Measurements from ENCODE around the gene EFCAB7. TPM values are rescaled to one million over a fixed set of nuclear protein-coding genes. Genes with fewer than 3 reads are reported as not detected.
"Not testable (repeated sequence)": the region's sequence is repeated elsewhere in the genome, so short reads cannot be mapped to it uniquely, and the experiment has no call there.

EFCAB7 gene
- total RNA-seq, 1 experiment from 2014 or later = 6.9 TPM

GRCh38 chr1:63548303-63548702 lies 25.0 kb downstream of the EFCAB7 start:
- no peak for DNase-seq (ENCODE audit: low read depth)

DNA sequence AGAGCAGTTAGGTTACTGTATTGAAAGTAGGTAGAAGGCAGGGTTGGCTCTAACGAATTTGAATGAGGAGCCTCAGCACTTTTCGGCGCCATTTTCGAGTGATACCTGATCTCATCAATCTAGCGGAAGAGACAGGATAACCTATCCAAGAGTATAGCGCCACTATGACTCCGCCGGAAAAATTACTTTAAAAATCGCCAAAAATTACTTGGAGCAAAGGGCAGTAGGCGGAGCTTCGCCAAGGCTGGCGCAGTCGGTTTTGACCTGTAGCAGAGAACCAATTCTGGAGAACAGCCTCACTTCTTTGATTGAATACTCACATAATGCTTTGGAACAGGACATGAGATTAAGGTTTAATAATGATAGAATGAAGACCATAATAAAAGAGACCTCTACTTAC lies 25.6 kb downstream of the EFCAB7 start:
- DNase-seq (ENCODE audit: low read depth) = no peak

DNA sequence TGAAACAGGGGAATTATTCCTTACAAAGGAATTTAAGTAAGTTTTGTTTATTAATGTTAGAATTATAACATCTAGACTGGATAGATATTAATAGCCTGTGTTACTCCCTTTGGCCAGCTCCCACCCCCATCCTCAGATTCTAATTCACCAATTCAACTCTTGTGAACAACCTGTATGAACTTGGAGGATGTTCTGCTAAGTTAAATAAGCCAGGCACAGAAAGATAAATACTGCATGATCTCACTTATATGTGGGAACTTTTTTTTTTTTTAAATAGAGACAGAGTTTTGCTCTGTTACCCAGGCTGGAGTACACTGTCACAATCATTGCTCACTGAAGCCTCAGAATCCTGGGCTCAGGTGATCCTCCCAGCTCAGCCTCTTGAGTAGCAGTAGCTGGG lies 32.2 kb downstream of the EFCAB7 start:
- DNase-seq (ENCODE audit: low read depth) = no peak

DNA sequence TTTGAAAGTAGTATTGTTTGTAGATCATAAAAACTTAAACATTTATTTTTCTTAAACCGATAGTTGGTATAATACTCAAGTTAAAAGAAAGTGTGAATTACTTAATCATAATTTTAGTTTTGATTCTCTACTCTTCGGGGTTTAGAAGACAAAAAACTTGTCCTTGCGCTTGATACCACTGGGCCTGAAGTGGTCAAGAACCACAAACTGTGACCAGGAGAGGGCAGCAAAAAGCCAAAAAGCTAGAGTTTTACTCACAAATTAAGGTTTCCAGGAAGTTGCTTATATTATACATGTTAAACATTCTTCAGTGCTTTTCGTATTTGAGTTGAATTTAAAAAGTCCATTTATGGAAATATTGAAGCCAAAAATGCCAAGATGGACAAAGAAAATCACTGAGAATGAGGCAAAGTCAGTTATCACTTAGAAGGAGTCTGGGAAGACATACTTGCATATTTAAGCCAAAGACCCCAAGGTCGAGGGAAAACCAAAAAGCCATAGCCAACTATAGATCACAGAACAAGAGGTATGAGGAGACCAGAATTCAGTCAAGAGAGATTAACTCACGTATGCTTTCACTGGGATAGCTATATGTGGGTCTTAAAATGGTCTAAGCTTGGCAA lies 34.2 kb downstream of the EFCAB7 start:
- DNase-seq (ENCODE audit: low read depth) = peak; percentile 43

- no peak for DNase-seq (ENCODE audit: low read depth)
Measured at GRCh38 chr1:63559357-63559756, 36.0 kb downstream of the EFCAB7 start.

DNA sequence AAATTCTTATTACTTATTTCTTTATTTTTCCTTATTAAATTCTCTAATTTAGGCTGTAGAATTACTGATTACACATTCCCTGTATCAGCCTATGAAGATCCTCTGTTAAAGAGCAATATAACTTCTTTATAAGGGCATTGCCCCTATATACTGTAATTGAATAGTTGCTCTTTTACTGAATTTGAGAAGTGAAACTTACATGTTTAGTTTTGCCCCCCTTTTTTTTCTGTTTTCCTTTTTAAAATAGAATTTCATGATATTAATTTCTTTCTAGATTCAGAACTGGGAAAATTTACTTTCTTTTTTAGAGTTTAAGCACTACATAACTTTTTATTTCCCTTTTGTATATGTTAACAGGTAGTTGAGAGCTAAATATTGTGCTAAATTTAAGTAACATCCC lies 40.4 kb downstream of the EFCAB7 start:
- DNase-seq (ENCODE audit: low read depth) = no peak

DNA sequence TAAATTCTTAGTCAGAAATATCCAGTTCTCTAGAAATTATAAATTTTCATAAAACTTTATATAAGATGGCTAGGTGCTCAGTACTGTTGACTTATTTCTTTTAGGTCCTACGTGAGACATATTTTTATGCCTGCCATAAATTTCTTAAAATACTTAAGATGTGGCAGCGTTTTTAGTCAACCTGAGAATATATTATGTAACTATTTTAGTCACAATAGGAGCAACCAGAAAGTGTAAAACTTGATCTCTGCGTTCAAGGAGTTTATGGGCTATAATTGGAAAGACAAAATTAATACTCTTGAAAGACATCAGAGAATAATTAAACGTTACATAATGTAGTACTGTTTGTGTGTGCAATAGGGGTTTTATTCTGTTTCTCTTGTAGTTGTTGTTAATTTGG lies 45.7 kb downstream of the EFCAB7 start:
- no peak for DNase-seq (ENCODE audit: low read depth)

DNA sequence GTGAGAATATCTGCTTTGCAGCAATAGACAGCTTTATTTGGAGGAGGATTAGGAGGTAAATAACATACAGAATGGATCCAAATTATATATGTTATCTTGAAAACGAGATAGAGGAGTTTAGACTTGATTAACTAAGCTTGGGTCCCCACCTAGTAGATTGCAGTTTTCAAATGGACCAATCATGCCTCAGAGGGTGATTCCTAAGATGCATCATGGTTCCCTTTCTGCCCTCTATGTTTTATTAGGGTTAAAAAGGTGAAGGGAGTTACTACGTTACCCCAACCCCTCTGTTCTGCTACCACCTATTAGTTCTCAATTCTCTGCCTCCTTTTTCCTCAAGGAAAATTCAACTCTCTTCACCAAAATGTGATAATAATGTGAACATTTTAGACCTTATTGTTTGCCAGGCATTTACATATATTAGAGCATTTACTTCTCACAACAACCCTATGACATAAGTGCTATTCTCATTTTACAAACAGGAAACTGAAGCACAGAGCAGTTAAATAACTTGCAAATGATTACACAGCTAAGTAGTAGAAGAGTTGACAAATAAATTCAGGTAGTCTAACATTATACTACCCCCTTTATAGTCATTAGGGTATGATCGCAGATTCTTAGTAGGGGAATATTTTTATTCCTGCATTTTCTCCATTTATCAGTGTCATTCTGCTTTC lies 46.5 kb downstream of the EFCAB7 start:
- DNase-seq (ENCODE audit: low read depth) = no peak

DNA sequence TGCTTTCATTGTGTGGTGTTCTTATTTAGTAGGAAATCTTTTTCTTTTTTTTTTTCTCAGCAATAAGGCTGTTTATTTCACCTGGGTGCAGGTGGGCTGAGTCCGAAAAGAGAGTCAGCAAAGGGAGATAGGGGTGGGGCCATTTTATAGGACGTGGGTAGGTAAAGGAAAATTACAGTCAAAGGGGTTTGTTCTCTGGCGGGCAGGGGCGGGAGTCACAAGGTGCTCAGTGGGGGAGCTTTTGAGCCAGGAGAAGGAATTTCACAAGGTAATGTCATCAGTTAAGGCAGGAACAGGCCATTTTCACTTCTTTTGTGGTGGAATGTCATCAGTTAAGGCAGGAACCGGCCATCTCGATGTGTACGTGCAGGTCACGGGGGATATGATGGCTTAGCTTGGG lies 49.4 kb downstream of the EFCAB7 start:
- DNase-seq (ENCODE audit: low read depth) = not testable (repeated sequence)

GRCh38 chr1:63574203-63574796 lies 51.0 kb downstream of the EFCAB7 start:
- not testable (repeated sequence) for DNase-seq (ENCODE audit: low read depth)

- peak; percentile 48 for DNase-seq (ENCODE audit: low read depth)
Measured at GRCh38 chr1:63575340-63575826, 52.1 kb downstream of the EFCAB7 start.

GRCh38 chr1:63586326-63586725 lies 63.0 kb downstream of the EFCAB7 start:
- DNase-seq (ENCODE audit: low read depth) = not testable (repeated sequence)

DNA sequence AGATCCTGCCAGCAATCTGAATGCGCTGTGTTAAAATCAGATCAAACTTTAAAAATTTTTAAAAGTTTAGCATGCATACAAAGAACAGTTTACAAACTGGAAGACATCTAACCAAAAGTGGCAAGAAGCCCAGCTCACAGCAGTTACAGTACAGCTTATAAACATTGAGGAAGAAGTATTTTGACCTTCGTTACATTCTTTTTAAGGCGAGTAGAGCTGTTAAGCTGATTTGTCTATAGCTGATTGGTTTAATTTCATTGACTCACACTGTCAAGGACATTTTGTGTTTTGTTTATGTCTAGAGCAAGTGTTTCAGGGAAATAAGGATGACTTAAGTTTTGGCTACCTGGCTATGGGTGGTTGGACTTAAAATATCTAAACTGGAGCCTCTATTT lies 66.8 kb downstream of the EFCAB7 start:
- DNase-seq (ENCODE audit: low read depth) = peak; percentile 73

DNA sequence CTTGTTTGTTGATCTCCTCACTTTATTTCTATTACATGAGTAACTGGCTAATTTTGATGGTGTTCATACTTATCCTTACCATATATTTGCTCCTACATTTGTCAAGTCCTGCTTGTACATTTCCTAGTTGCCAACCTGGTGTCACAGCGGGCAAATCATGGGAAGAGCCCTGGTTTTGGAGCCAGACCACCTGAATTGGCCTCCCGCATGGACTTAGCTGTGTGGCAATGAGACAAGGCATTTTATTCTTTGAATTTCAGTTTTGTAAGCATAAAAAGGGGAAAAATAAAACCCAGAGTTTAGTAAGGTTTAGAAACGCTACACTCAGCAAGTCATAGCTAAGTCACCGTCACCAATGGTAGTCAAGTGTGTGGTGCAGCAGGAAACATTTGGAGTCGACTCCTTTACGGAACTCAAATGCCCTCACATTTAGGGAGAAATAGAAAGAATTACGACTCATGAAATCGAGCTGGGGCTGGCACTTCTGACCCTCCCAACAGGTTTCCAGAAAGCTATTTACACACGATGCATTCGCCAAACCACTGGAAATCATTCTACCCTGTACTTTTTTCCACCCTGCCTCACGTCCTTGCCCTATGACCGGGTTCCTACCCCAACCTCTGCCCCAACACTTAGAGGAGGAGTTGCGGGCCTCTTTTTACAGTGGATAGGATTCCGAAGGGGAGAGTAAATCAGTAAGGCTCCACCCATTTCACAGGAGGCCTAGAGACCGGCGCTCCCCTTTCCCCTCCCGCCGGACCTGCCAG lies 69.4 kb downstream of the EFCAB7 start:
- peak; percentile 71 for DNase-seq (ENCODE audit: low read depth)

GRCh38 chr1:63593303-63593885 lies 70.1 kb downstream of the EFCAB7 start, which contains the start of gene PGM1:
TSS of gene PGM1 (plus strand) at chr1:63593411. CDS start at chr1:63593489, 78 bp downstream.
- peak; percentile 81 for DNase-seq (ENCODE audit: low read depth)

- peak; percentile 83 for DNase-seq (ENCODE audit: low read depth)
Measured at GRCh38 chr1:63593886-63594605, 70.7 kb downstream of the EFCAB7 start.

GRCh38 chr1:63595435-63595834 lies 72.1 kb downstream of the EFCAB7 start:
- DNase-seq (ENCODE audit: low read depth) = no peak

DNA sequence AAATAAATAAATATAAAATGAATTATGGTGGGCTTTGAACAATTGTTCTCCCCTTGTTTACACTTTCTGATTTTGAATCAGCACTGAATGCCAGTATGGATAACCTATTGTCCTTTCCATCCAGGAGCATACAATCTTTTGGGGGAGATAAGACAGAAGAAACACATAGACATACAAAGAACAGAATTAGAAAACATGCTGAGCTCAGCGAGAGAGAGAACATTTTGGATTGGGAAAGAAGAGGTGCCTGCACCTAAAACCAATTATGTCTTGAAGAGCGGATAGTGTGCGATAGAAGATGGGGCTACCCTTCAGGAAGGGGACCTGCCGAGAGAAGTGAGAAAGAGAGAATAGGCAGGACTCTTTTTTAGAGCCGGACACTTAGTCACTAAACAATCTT lies 76.5 kb downstream of the EFCAB7 start:
- DNase-seq (ENCODE audit: low read depth) = no peak

GRCh38 chr1:63600248-63600647 lies 76.9 kb downstream of the EFCAB7 start:
- DNase-seq (ENCODE audit: low read depth) = no peak

GRCh38 chr1:63601061-63601460 lies 77.7 kb downstream of the EFCAB7 start:
- DNase-seq (ENCODE audit: low read depth) = no peak

DNA sequence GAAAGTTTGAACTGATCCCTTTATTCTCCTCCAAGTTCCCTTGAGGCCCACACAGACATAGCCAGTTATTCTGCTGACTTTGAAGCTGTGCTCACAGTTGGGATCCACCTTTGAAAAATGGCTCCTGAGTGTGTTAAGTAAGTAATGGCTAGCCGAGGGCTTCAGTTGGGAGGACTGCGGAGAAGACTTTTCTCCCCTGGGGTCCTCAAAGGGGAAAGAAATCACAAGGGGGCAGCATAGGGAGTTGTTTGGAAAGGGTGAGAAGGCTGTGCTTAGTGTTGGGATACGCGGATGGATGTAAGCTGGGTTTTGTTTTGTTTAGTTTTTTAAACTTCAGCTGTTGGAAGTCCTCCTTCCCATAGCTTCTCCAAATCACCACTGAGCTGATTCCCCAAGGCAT lies 78.1 kb downstream of the EFCAB7 start:
- no peak for DNase-seq (ENCODE audit: low read depth)
